NCI-H1694 (cell line): ENCODE measurements around the gene EEFSEC.

ENCODE experiments used
- DNase-seq: peaks from one replicate; lab custom pipeline; 2025; lab: John Stamatoyannopoulos, UW

The EEFSEC gene

GRCh38 chr3:128217702-128218547 is 64.6 kb downstream of the EEFSEC start:
- DNase-seq = no peak

GRCh38 chr3:128218548-128219257 is 65.4 kb downstream of the EEFSEC start:
- no peak for DNase-seq

- no peak for DNase-seq
Measured at GRCh38 chr3:128221328-128221727, 68.0 kb downstream of the EEFSEC start.

- no peak for DNase-seq
Measured at GRCh38 chr3:128222796-128223385, 69.6 kb downstream of the EEFSEC start.

GRCh38 chr3:128226186-128226725 is 73.0 kb downstream of the EEFSEC start:
- DNase-seq = no peak

GRCh38 chr3:128226795-128227395 is 73.6 kb downstream of the EEFSEC start:
- no peak for DNase-seq

GRCh38 chr3:128227507-128227906 is 74.2 kb downstream of the EEFSEC start:
- DNase-seq = no peak

- DNase-seq = no peak
Measured at GRCh38 chr3:128228366-128228910, 75.2 kb downstream of the EEFSEC start.

GRCh38 chr3:128229106-128229857 is 76.0 kb downstream of the EEFSEC start:
- no peak for DNase-seq

- DNase-seq = no peak
Measured at GRCh38 chr3:128231606-128232005, 78.3 kb downstream of the EEFSEC start.

GRCh38 chr3:128232376-128233178 is 79.3 kb downstream of the EEFSEC start:
- no peak for DNase-seq

GRCh38 chr3:128235207-128235926 is 82.1 kb downstream of the EEFSEC start:
- DNase-seq = no peak

- peak; percentile 26 for DNase-seq
Measured at GRCh38 chr3:128236657-128237056, 83.4 kb downstream of the EEFSEC start.

GRCh38 chr3:128237348-128238183 is 84.3 kb downstream of the EEFSEC start:
- no peak for DNase-seq

- DNase-seq = no peak
Measured at GRCh38 chr3:128238184-128238489, 84.9 kb downstream of the EEFSEC start.

- DNase-seq = no peak
Measured at GRCh38 chr3:128239304-128239703, 86.0 kb downstream of the EEFSEC start.

GRCh38 chr3:128240232-128240631 is 87.0 kb downstream of the EEFSEC start:
- DNase-seq = no peak

GRCh38 chr3:128241741-128242140 is 88.5 kb downstream of the EEFSEC start:
- no peak for DNase-seq
